ENCODE data around the gene TMPRSS6.

Gene TMPRSS6

DNA sequence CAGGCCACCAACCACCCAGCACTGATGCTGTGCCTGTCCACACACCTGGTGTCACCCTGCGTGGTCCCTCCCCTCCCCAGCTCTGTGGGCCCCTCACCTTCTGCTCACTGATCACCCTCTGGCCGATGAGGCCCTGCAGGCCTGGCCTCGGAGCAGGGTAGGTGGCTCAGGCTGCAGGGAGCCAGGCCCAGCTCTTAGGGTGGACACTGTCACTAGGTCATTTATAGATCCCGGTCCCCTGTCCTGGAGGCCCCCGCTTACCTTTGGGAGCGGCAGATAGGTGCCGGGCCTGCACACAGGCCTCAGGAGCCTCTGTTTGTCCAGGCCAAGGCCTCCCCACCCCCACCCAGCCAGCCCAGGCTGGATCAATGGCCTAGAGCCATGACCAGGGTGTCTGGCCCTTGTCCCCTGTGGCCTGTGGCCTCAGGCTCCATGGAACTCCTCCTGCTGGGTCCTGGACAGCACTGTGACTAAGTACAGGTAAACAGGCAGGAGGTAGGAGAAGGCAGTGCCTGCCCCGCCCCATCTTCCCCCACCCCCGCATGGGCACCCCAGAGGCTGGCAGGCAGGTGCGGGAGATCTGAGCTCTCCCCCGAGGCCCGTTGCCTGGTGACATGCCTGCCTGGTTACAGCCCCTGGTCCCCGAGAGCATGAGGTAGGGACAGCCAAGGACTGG lies at the start of gene TMPRSS6:
TSS of gene TMPRSS6 (minus strand) at position 472 of the 676 bp plus-strand sequence. CDS start 6,296 bp downstream, outside the sequence.
- no peak for DNase-seq

DNA sequence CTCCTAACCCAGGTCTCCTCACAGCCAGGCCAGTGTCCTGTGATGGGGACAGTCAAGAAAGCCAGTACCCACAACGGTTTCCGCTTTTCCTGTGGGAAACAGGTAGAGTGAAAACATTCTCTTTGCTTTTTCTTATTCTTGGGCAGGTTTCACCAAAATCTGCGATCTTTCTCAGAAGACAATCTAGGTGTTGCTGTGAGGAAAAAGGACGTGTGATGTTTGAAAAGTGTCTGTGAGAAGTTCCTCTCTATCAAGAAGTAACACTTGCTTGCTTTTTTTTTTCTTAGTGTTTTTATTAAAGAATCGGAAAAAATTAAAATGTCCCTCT lies 49.4 kb upstream of the TMPRSS6 start:
- no peak for DNase-seq

DNA sequence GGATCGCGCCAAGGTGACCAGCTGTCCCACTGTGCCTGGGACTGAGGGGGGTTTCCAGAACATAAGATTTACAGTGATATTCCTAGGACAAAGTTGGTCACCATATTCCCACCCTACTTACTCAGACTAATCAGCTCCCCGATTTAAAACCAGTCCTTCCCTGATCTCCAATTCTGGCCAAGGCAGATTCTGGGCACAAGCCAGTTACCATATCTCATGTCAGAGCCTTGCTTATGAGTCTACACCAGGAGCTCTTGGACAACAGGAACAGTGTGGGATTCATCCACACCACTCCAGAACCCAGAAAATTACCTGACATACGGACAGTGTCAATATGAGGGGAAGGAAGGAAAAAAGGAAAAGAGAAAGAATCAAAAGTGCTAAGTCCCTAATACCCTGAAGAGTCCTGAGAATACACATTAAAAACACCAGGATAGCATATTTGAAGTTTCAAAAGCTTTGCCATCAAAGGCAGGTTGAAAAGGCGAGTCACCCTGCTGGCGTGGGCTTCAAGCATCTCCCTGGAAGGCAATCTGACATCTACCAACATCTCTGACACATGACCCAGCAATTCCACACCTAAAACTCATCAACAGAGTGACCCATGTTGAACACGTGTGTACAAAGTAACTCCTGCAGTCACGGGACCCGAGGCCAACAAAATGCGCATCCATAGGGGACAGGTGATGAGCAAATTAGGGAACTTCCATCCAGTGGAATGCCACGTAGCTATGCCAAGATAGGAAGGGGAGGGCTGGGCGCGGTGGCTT lies 48.2 kb upstream of the TMPRSS6 start:
- DNase-seq, result no peak

DNA sequence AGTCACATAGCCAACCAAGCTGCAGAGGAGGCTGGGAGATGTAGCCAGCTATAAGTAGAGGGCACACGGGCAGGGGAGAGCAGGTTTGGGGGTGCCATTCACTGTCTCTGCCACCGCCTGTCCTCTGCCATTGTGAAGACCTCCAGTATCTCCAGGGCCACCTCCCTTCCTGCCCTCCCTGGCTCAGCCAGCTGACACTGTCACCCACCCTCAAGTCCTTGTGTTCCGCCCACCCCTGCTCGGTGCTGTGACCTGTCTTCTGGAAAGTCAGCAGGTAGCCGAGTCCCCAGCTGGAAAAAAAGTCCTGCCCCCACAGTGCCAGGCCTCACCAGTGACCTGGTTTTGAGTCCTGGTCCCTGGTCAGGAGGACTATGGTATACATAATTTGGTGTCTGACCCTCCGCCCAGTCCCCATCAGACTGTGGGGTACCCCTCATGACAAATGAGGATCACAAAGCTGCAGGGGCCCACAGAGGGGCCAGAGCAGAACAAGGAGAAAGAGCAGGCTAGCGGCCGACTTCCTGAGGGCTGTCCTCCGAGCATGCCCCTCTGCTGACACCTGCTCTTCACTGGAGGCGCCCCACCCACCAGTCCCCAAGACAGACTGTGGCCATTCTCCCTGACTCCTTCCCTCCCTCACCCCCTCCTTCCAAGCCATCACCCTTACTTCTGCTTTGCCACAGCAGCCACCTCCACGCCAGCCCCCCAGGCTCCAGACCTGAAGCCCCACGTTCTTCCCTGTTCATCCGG lies 47.3 kb upstream of the TMPRSS6 start:
- no peak for DNase-seq

GRCh38 chr22:37155971-37156370 lies 46.5 kb upstream of the TMPRSS6 start:
- no peak for DNase-seq

GRCh38 chr22:37154925-37155712 lies 45.6 kb upstream of the TMPRSS6 start:
- no peak for DNase-seq

GRCh38 chr22:37153901-37154300 lies 44.4 kb upstream of the TMPRSS6 start:
- no peak for DNase-seq

GRCh38 chr22:37151401-37151800 lies 41.9 kb upstream of the TMPRSS6 start:
- DNase-seq, result no peak

DNA sequence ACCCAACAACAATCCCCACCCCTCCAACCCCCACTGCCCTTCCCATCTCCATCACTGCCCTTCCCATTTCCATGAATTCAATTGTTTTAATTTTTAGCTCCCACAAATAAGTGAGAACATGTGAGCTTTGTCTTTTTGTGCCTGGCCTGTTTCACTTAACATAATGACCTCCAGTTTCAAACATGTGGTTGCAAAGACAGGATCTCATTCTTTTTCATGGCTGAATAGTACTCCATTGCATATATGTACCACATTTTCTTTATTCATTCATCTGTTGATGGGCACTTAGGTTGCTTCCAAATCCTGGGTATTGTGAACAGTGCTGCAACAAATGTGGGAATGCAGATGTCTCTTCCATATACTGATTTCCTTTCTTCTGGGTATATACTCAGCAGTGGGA lies 41.2 kb upstream of the TMPRSS6 start:
- no peak for DNase-seq

- no peak for DNase-seq
Measured at GRCh38 chr22:37148742-37149665, 39.5 kb upstream of the TMPRSS6 start.

DNA sequence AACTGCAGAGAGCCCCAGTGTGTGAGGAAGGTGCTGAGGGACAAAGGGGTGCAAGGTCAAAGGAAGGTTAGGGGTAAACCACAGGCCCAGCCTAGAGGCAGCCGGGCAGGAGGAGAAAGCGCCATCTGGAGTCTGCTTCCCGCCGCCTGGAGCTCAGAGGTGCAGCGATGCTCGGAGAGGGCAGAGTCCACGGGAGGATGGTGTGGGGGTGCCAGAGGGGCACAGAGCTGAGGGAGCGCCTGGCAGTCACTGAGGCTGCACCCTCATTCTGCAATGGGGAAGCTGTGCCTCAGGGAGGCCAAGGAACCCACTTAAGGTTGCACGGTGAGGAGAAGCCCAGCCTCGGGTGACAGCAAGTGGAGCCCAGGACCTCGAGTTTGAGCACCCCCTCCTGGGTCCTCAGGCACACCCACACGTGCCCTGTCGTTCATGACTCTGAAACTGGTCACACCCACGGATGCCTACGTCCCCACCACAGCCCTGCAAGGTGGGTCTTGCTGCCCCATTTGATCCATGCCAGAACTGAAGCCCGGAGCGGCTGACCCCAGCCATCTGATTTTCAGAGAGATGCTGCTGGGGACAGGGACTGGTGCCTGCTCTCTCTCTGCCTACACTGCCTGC lies 38.6 kb upstream of the TMPRSS6 start:
- no peak for DNase-seq

DNA sequence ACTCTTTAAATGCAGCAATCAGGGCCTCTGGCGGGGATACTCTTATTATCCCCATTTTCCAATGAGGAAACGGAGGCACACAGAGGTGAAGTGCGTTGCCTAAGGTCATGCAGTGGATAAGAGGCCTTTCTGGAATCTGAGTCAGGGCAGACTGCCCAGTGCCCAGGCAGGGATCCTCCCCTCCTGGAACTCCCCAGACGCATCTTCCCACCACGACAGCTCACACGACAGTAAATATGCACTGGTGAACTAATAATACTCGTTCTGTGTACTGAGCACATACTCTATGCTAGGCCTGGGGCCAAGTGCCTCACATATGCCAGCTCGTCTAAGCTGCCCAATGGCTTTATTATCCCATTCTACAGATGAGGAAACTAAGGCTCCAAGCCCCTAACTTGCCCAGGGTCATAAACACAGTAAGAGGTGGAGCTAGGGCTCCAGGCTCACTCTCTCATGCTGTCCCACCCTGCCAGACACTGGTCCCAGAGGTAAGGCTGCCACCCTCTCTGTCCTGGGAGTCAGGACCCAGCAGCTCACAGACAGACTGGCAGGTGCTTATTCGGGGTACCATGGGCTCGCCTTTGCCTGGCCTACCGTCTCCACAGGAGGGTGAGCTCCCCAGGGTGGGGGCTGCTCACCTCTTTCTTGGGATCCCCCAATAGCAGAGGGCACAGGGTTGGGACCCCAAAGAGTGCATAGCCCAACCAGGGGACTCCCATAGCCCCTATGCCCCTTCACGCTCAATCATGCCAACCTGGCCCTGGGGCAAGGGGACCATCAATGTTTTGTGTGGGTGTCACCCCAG lies 37.9 kb upstream of the TMPRSS6 start:
- DNase-seq, result no peak

DNA sequence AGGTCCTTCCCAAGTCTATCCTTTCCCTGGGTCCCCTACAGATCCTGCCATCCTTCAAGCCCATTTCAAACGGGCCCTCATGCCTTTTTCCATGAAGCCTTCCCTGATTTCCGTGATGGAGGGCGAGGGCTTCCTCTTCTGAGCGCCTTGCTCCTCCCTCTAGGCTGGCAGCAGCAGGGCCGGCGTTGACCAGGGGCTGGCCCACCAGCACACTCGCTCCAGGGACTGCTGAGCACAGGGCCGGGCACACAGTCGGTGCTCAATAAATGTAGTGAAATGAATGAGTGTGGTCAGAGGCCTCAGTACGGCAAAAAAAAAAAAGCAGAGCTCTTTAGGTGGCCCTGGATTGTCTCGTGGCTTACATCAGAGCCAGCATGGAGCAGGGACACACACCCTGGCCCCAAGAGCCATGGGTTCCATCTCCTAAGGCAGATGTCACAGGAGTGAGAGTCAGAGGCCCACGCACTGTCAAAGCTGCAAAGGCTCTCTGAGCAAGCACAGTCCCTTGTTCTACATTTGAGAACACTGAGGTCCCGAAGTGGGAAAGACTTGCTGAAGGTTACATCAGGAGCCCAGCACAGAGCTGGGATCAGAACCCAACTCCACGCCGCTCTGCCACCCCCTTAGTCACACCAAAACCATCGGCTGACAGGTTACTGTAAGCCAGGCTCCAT lies 37.1 kb upstream of the TMPRSS6 start:
- DNase-seq, result no peak

DNA sequence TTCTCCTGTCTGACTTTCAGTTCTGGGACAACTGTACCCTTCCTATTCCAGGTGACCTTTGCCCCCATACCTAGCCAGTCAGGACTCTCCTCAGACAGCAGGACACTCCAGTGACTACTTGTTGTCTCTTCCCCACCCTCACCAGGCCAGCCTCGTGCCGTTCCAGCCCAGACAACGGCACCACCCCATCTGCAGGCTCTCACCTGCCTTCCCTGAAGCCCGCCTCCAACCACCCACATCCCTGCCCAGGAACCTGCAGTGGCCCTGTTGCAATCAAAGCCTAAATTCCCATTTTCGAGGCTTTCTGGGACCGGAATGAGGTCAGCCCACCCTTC lies 36.5 kb upstream of the TMPRSS6 start:
- DNase-seq, result no peak

DNA sequence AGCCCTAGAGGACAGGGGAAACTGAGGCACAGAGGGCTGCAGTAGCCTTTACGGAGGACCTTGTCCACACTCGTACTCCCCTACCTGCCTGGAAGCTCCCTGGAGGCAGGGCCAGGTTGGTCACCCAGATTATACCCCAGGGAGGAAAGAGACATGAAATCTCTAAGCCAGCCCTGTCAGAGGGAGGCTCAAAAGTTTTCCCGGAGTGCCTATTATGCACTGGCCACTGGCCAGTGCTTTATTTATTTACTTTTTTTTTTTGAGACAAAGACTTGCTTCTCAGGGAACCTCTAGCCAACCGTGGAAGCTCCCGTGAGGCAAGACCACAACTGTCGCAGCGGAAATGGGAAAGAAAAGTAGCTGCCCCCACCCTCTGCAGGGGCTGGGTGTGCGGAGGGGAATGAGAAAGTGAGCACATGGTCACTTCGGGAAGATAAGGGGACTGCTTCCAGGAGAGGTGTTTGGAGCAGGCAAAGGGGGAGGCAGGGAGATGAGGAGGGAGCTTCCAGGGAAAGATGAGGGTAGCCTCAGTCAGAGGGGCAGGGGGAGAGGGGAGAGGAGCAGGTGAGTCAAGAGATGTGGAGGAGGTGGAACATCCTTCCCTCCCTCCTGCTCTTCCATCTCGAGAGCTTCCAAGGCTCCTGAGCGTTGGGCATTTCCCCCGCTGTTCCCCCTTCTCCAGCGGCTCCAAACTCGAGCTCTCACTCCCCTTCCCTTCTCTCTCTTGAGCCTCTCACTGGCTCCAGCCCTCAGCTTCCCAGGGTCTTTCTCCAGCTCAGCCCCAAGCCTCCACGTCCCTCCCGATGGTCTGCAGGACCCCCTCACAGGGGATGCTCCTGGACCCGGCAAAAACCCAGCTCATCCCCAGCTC lies 35.9 kb upstream of the TMPRSS6 start:
- DNase-seq, result no peak

DNA sequence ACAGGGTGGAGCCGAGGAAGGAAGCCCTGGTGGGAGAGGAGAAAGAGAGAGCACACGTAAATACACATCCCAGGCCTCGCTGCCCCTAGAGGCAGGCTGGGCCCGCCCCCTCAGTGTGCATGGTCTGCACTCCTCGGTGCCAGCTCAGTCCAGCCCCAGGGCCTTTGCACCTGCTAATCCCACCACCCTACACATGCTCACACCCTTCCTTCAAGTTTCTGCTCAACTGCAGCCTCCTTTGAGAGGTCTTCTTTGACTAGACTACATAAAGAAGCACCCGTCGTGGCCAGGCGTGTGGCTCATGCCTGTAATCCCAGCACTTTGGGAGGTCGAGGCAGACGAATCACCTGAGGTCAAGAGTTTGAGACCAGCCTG lies 34.7 kb upstream of the TMPRSS6 start:
- DNase-seq, result no peak

DNA sequence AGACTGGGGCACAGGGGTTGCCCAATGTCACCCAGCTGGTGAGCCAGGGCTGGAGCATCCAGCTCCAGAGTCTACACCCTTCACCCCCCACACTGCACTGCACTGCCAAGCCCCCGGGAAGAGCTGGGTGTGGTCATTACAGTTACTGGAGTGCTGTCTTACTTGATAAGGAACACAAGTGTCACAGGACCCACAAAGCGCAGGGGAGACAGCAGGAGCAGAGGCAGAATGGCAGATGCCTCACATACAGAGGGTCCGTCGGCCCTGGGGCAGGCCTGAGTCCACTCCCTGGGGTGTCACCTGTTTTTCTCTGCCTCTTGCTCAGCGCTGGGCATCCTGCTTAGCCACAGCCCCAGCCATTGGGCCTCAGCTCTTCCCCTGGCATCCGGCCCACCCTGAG lies 32.5 kb upstream of the TMPRSS6 start:
- DNase-seq, result no peak

DNA sequence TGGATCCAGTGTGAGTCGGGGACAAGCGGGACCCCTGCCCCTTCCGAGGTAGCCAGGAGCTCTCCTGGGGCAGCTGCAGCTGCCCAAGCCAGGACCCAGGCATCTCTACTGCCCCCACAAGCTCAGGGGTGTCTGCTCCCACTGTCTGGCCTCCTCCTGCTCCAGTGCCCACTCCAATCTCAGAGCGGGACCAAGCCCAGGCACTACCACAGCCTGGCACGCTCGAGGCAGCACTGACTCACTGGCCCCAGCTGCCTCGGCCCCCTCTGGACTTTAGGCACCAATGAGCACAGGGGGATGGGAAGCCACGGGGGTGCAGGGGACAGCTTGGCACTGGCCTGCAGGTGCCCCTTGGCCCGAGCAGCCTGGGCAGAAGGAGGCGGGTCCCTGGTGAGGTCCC lies 32.0 kb upstream of the TMPRSS6 start:
- no peak for DNase-seq

GRCh38 chr22:37140686-37141323 lies 31.3 kb upstream of the TMPRSS6 start:
- no peak for DNase-seq
